Measurements from ENCODE around the gene TXNRD1.

The TXNRD1 gene

GRCh38 chr12:104299842-104300481 is 84.4 kb downstream of the TXNRD1 start:
- DNase-seq (ENCODE audit: low read depth), result no peak
- TF ChIP-seq, protein P1, sequence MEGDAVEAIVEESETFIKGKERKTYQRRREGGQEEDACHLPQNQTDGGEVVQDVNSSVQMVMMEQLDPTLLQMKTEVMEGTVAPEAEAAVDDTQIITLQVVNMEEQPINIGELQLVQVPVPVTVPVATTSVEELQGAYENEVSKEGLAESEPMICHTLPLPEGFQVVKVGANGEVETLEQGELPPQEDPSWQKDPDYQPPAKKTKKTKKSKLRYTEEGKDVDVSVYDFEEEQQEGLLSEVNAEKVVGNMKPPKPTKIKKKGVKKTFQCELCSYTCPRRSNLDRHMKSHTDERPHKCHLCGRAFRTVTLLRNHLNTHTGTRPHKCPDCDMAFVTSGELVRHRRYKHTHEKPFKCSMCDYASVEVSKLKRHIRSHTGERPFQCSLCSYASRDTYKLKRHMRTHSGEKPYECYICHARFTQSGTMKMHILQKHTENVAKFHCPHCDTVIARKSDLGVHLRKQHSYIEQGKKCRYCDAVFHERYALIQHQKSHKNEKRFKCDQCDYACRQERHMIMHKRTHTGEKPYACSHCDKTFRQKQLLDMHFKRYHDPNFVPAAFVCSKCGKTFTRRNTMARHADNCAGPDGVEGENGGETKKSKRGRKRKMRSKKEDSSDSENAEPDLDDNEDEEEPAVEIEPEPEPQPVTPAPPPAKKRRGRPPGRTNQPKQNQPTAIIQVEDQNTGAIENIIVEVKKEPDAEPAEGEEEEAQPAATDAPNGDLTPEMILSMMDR (conservative IDR thresholded peaks at IDR 0.05; ENCODE audit: control insufficient read depth, insufficient read depth, low read depth, low read length), result no peak
- H3K4me3 ChIP-seq (ENCODE audit: control insufficient read depth, low read depth, low read length), result no peak overlapping the region

DNA sequence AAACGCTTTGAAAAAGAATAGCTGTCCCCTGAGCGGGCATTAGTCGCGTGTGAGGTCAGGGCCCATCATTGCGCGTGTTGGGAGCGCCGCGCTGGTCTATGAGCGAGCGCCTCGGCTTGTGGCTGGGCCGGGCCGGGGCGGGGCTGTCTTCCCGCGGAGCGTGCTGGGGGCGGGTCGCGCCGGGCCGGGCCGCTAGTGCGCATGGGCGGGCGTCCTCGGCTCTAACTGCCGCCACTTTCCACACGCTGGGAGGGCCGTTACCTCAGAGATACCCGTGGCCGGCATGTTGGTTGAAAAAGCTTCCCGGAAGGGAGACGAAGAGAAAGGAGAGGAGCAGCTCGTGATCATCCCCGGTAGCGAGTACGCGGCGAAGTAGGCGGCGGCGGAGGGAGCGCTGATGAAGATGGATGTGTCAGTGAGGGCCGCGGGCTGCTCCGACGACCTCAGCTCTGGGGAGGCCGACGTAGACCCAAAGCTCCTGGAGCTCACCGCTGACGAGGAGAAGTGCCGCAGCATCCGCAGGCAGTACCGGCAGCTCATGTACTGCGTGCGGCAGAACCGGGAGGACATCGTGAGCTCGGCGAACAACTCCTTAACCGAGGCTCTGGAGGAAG is 88.1 kb downstream of the TXNRD1 start, which contains the start of gene EID3:
EID3 (plus strand) TSS at position 202 of the 614 bp plus-strand sequence; CDS start at position 398, 196 bp downstream.
- DNase-seq (ENCODE audit: low read depth), result peak; percentile 80
- TF ChIP-seq, protein P1 (conservative IDR thresholded peaks at IDR 0.05; ENCODE audit: control insufficient read depth, insufficient read depth, low read depth, low read length), result no peak
- H3K4me3 ChIP-seq (ENCODE audit: control insufficient read depth, low read depth, low read length), result peak within 1 kb of the TSS; percentile 43

DNA sequence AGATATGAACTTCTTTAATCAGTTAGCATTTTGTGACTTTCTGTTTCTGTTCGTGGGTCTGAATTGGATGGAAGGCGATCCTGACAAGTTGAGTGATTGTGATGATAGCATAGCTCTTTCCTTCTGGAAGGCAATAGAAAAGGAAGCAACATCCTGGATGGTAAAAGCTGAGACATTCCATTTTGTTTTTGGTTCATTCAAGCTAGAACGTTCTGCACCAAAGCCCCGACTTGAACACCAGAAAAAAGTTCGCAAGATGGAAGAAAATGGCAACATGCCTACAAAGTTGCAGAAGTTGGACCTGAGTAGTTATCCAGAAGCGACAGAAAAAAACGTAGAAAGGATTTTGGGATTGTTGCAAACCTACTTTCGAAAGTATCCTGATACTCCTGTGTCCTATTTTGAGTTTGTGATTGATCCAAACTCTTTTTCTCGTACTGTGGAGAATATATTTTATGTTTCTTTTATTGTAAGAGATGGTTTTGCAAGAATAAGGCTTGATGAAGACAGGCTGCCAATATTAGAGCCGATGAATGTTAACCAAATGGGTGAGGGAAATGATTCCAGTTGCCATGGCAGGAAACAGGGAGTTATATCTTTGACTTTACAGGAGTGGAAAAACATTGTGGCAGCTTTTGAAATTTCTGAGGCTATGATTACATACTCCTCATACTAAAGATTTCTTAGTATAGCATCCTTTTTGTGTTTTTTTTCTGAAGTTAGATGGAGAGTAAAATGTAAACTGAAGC is 88.9 kb downstream of the TXNRD1 start:
- no peak for DNase-seq (ENCODE audit: low read depth)
- TF ChIP-seq, protein P1 (conservative IDR thresholded peaks at IDR 0.05; ENCODE audit: control insufficient read depth, insufficient read depth, low read depth, low read length), result no peak
- H3K4me3 ChIP-seq (ENCODE audit: control insufficient read depth, low read depth, low read length), result peak overlapping the region; percentile 43

DNA sequence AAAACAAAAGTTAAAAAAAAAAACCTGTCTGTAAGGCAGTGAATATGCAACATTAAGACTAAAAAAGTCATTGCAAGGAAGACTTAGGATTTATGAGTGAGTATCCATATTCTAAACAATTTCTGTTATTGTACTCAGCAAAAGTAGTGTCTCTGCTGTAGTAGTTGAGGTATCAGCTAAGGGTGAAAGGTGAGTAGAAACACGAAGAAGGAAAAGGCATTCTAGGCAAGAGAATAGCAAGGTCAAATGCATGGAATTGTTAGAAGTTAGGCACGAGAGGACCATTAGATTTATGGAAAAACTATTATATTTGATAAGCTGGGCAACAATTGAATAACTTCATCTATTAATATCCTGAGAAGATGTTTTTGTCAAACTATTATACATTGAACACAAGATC is 89.8 kb downstream of the TXNRD1 start:
- no peak overlapping the region for H3K4me3 ChIP-seq (ENCODE audit: control insufficient read depth, low read depth, low read length)
- DNase-seq (ENCODE audit: low read depth), result no peak
- TF ChIP-seq, protein P1 (conservative IDR thresholded peaks at IDR 0.05; ENCODE audit: control insufficient read depth, insufficient read depth, low read depth, low read length), result no peak

GRCh38 chr12:104306376-104306775 is 90.8 kb downstream of the TXNRD1 start:
- TF ChIP-seq, protein P1 (conservative IDR thresholded peaks at IDR 0.05; ENCODE audit: control insufficient read depth, insufficient read depth, low read depth, low read length), result no peak
- no peak for DNase-seq (ENCODE audit: low read depth)

DNA sequence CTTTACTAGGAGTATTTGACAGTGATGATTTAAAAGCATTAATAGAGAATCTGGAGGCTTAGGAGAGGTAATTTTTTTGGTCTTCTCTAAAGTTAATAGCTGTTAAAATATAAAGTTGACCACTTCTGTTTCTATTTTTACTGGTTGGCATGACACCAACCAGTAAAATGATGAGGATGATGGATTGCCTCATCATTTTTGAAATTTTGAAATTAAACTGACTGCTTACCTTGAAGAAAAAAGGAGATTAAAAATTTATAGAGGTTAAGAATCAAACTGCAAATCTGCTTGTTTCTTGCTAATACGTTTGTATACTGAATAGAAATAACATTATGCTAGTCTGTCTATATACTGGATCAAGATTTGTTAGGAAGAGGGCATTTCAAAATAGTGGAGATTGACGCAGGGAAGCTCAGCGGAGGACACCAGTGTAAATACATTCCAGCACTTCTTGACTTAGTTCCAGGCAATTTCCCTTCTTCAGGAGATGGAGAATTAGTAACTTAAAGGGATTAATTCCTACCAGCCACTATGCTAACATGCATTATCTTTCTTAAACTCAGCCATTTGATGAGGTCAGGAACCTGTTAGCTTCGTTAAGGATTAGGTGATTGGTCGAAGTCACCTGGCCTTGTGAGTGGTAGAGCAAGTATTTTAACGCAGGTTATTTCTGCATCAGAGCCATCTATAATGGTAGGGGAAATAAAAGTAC is 91.5 kb downstream of the TXNRD1 start:
- TF ChIP-seq, protein P1 (conservative IDR thresholded peaks at IDR 0.05; ENCODE audit: control insufficient read depth, insufficient read depth, low read depth, low read length), result no peak
- no peak overlapping the region for H3K4me3 ChIP-seq (ENCODE audit: control insufficient read depth, low read depth, low read length)
- no peak for DNase-seq (ENCODE audit: low read depth)

More at GRCh38 chr12:104306376-104306775, 90.8 kb downstream of the TXNRD1 start:
- no peak overlapping the region for H3K4me3 ChIP-seq (ENCODE audit: control insufficient read depth, low read depth, low read length)
